Endothelial cell of umbilical vein (primary cell): ENCODE data around the gene RAB42. TPM values are rescaled to one million over a fixed set of nuclear protein-coding genes. Genes with fewer than 3 reads are reported as not detected.

Experiments
- BruUV-seq: library from RNA; stranded (reverse); fragments of 400-500 nt; replicated peaks from 2 replicates; lab custom pipeline; 2021; lab: Mats Ljungman, UMichigan
- CTCF ChIA-PET: fragments of 300-600, 350-600 bp; sonication (Branson Sonifier 250); formaldehyde crosslinking; loops from one replicate; lab custom pipeline; 2021; ENCODE audit warnings: antibody characterized with exemption, inconsistent platforms; lab: Charles Lee
- POLR2A ChIA-PET: fragments of 300-600, 350-600 bp; sonication (Branson Sonifier 250); formaldehyde crosslinking; loops from one replicate; lab custom pipeline; 2021; ENCODE audit warnings: antibody characterized with exemption, inconsistent platforms; lab: Charles Lee
- DNase-seq: peaks from one replicate; pipeline ENCODE4 v3.0.0-alpha.2; 2011; ENCODE audit warnings: low read depth, low spot score
- FAIRE-seq: peaks from 2 replicates; lab custom pipeline; 2011; peaks lifted over from hg19 to GRCh38; lab: Jason Lieb, UNC
- H2AFZ ChIP-seq: 2 replicates; pipeline ENCODE4 v1.6.0; 2012; ENCODE audit warnings: low read depth, low read length, control low read depth, inconsistent platforms
- H3K27ac ChIP-seq: 2 replicates; pipeline ENCODE4 v1.5.1; 2011; ENCODE audit warnings: low read depth, mild to moderate bottlenecking, control low read depth, low read length, moderate library complexity; ENCODE audit not compliant: insufficient read depth
- H3K27me3 ChIP-seq, 2 experiments: 2 replicates each; pipeline versions ENCODE4 v1.6.0 to v1.6.1; 2011; ENCODE audit warnings: low read length in 2 of 2, mixed read lengths in 1 of 2; ENCODE audit not compliant: control insufficient read depth in 2 of 2, insufficient read depth in 2 of 2
- H3K36me3 ChIP-seq, 2 experiments: 2 replicates in 1 of 2; 3 replicates in 1 of 2; pipeline ENCODE4 v1.5.1; 2011; ENCODE audit warnings: low read length in 2 of 2, mild to moderate bottlenecking in 1 of 2, moderate library complexity in 1 of 2; ENCODE audit not compliant: control insufficient read depth in 2 of 2, insufficient read depth in 2 of 2; ENCODE audit errors: extremely low read depth in 1 of 2
- H3K4me1 ChIP-seq: 3 replicates; pipeline ENCODE4 v1.5.1; 2011; ENCODE audit warnings: mild to moderate bottlenecking, low read length; ENCODE audit not compliant: control insufficient read depth, insufficient read depth; ENCODE audit errors: extremely low read depth
- H3K4me2 ChIP-seq: 2 replicates; pipeline ENCODE4 v1.6.1; 2011; ENCODE audit warnings: low read length, control low read depth, mixed read lengths; ENCODE audit not compliant: insufficient read depth
- H3K4me3 ChIP-seq, 3 experiments: fragments of 200-600 bp in 1 of 3; sonication (generic), shearing (Covaris generic) in 1 of 3; replicated peaks in 1 of 3; 2 replicates each; pipeline ENCODE4 v1.5.1; 2011 to 2016; ENCODE audit warnings: control low read depth in 3 of 3, low read length in 3 of 3, mild to moderate bottlenecking in 2 of 3, inconsistent platforms in 1 of 3, low read depth in 1 of 3, moderate library complexity in 1 of 3; ENCODE audit not compliant: insufficient read depth in 1 of 3
- H3K79me2 ChIP-seq: 2 replicates; pipeline ENCODE4 v1.6.0; 2012; ENCODE audit warnings: low read length, inconsistent platforms; ENCODE audit not compliant: control insufficient read depth, insufficient read depth
- H3K9ac ChIP-seq: replicated peaks from 2 replicates; pipeline ENCODE3; 2011; ENCODE audit warnings: low read length, control low read depth; ENCODE audit not compliant: insufficient read depth; ENCODE audit errors: extremely low read depth
- H3K9me1 ChIP-seq: replicated peaks from 3 replicates; pipeline ENCODE4 v1.6.0; 2011; ENCODE audit warnings: mild to moderate bottlenecking, low read length; ENCODE audit not compliant: control insufficient read depth, insufficient read depth; ENCODE audit errors: extremely low read depth
- H3K9me3 ChIP-seq: replicated peaks from 2 replicates; pipeline ENCODE4 v1.5.1; 2012; ENCODE audit warnings: low read length, inconsistent platforms; ENCODE audit not compliant: control insufficient read depth, insufficient read depth
- H4K20me1 ChIP-seq: replicated peaks from 2 replicates; pipeline ENCODE3; 2011; ENCODE audit warnings: mild to moderate bottlenecking, low read length; ENCODE audit not compliant: control insufficient read depth, insufficient read depth; ENCODE audit errors: extremely low read depth
- CTCF ChIP-seq, 2 donors: IDR thresholded peaks; 1 replicate in 1 of 2; 2 replicates in 1 of 2; pipeline ENCODE4 v1.5.1; 2011; ENCODE audit warnings: low read length in 2 of 2, mild to moderate bottlenecking in 2 of 2, moderate library complexity in 2 of 2, control low read depth in 1 of 2, inconsistent platforms in 1 of 2, low read depth in 1 of 2; ENCODE audit not compliant: insufficient read depth in 1 of 2; ENCODE audit errors: extremely low read depth in 1 of 2
- EZH2 ChIP-seq: IDR thresholded peaks from 2 replicates; pipeline ENCODE4 v1.6.1; 2012; ENCODE audit warnings: borderline replicate concordance, low read depth, mild to moderate bottlenecking, moderate library complexity, low read length, inconsistent platforms; ENCODE audit not compliant: severe bottlenecking
- FOS ChIP-seq: IDR thresholded peaks from 2 replicates; pipeline ENCODE4 v1.6.1; 2011; ENCODE audit warnings: mild to moderate bottlenecking, low read length, moderate library complexity, borderline replicate concordance; ENCODE audit not compliant: insufficient read depth
- GATA2 ChIP-seq: IDR thresholded peaks from 2 replicates; pipeline ENCODE4 v1.7.0; 2011; ENCODE audit warnings: low read depth, mild to moderate bottlenecking, moderate library complexity, mixed read lengths, low read length; ENCODE audit not compliant: insufficient read length, insufficient read depth
- JUN ChIP-seq: IDR thresholded peaks from 2 replicates; pipeline ENCODE4 v1.6.1; 2011; ENCODE audit warnings: borderline replicate concordance, low read depth; ENCODE audit not compliant: insufficient read length, insufficient read depth
- MYC ChIP-seq: IDR thresholded peaks from one replicate; pipeline ENCODE4 v1.6.1; 2011; ENCODE audit warnings: mild to moderate bottlenecking, low read depth, low read length
- POLR2A ChIP-seq: IDR thresholded peaks from 2 replicates; pipeline ENCODE4 v1.6.1; 2012; ENCODE audit warnings: low read depth, mild to moderate bottlenecking, control low read depth, low read length
- POLR2AphosphoS5 ChIP-seq: IDR thresholded peaks from 2 replicates; pipeline ENCODE4 v1.6.1; 2012; ENCODE audit warnings: low read depth, mild to moderate bottlenecking, control low read depth, low read length, moderate library complexity; ENCODE audit not compliant: insufficient read depth
- dilution Hi-C: fragments of 300-500 bp; cut with MboI; formaldehyde crosslinking; loops from one replicate; pipeline ENCODE4 v1.15.0; 2019; ENCODE audit warnings: low sequenced_read_pairs; ENCODE audit not compliant: extremely low pct_ligation_motif_present
- intact Hi-C: fragments of 100-400 bp; cut with micrococcal nuclease; formaldehyde crosslinking; loops from one replicate; pipeline ENCODE4 v1.10.0; 2022
- polyA plus RNA-seq, 4 experiments: library from polyadenylated mRNA; depleted of rRNA in 3 of 4; stranded (reverse) in 3 of 4; unstranded in 1 of 4; fragments of >200 nt; gene quantifications; 2 replicates each; pipeline versions ENCODE4 v1.2.1 to v1.2.3, GENCODE V29; 2011 to 2012; ENCODE audit warnings: missing spikeins in 1 of 4
- total RNA-seq: library from RNA; stranded (reverse); gene quantifications from 2 replicates; pipeline ENCODE4 v1.2.3, GENCODE V29; 2021
- TF ChIP-seq, protein P1 (sequence below): IDR thresholded peaks from 2 replicates; pipeline ENCODE4 v1.6.1; 2011; ENCODE audit not compliant: insufficient read depth, insufficient read length

The RAB42 gene
- total and polyA plus RNA-seq, 2 donors (not counting 3 experiments of a cell fraction or from before 2014, with no cell fraction given): 1.2 to 1.8 TPM

GRCh38 chr1:28548318-28548717 lies 43.7 kb upstream of the RAB42 start:
- Histone ChIP-seq H3K9me1 (no peaks in the 10 kb centered on the region), H3K4me2 (no peak overlapping the region), H3K4me1 (peaks cover 4% of the 10 kb centered on the region), H3K27ac (no peak overlapping the region), H3K9me3 (no peaks in the 10 kb centered on the region), H3K79me2 (peaks cover 1% of the 10 kb centered on the region), H2AFZ (no peak overlapping the region), H4K20me1 (no peaks in the 10 kb centered on the region), H3K9ac (no peak overlapping the region), H3K27me3 (no peaks in the 10 kb centered on the region), H3K4me3 (no peak overlapping the region), H3K36me3 (no peaks in the 10 kb centered on the region)
- ChIA-PET CTCF (interaction anchor here (1.7 kb wide), 1 partner anchor 189 kb away, joined by 5 read pairs; no protein-coding TSS in a partner anchor), POLR2A (no interaction called here)
- dilution Hi-C loops (no loop called here), intact Hi-C loops (no loop called here)
- DNase-seq (no peak), FAIRE-seq (no peak)
- TF ChIP-seq JUN: no peak
- no peak for TF ChIP-seq CTCF (IDR thresholded peaks at IDR 0.05; ENCODE audit: extremely low read depth in 1 of 2, insufficient read depth in 1 of 2, low read depth in 1 of 2, low read length in 2 of 2)
- no peak for TF ChIP-seq EZH2
- TF ChIP-seq, protein P1, sequence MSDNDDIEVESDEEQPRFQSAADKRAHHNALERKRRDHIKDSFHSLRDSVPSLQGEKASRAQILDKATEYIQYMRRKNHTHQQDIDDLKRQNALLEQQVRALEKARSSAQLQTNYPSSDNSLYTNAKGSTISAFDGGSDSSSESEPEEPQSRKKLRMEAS: no peak
- no peak for TF ChIP-seq GATA2
- TF ChIP-seq FOS: no peak
- no peak for TF ChIP-seq POLR2A
- no peak for TF ChIP-seq POLR2AphosphoS5
- no peak for TF ChIP-seq MYC
- no TSS peak for BruUV-seq
